ENCODE data around the gene RPGR.

- TF ChIP-seq, protein P1, sequence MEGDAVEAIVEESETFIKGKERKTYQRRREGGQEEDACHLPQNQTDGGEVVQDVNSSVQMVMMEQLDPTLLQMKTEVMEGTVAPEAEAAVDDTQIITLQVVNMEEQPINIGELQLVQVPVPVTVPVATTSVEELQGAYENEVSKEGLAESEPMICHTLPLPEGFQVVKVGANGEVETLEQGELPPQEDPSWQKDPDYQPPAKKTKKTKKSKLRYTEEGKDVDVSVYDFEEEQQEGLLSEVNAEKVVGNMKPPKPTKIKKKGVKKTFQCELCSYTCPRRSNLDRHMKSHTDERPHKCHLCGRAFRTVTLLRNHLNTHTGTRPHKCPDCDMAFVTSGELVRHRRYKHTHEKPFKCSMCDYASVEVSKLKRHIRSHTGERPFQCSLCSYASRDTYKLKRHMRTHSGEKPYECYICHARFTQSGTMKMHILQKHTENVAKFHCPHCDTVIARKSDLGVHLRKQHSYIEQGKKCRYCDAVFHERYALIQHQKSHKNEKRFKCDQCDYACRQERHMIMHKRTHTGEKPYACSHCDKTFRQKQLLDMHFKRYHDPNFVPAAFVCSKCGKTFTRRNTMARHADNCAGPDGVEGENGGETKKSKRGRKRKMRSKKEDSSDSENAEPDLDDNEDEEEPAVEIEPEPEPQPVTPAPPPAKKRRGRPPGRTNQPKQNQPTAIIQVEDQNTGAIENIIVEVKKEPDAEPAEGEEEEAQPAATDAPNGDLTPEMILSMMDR (IDR thresholded peaks at IDR 0.05) = no peak
- TF ChIP-seq POLR2A (IDR thresholded peaks at IDR 0.05) = no peak
Measured at GRCh38 chrX:38287674-38288073, 39.6 kb downstream of the RPGR start.
